Measurements from ENCODE around the gene MMP2. TPM values are rescaled to one million over a fixed set of nuclear protein-coding genes. Genes with fewer than 3 reads are reported as not detected.
A peak's percentile ranks its signal among the peaks of the same experiment; 100 is the strongest.

The MMP2 gene
- total and polyA plus RNA-seq, 10 of the 15 experiments (the other 5 are each of a cell fraction or from before 2014, with no cell fraction given): 0.37 to 0.80 (median 0.59) TPM; not detected in 7

- TF ChIP-seq USF1 (IDR thresholded peaks at IDR 0.05; ENCODE audit: borderline replicate concordance, extremely low read length, insufficient read depth, low read depth, low read length): no peak
- no peak for TF ChIP-seq ATF2 (IDR thresholded peaks at IDR 0.05; ENCODE audit: low read length)
- TF ChIP-seq NFXL1 (IDR thresholded peaks at IDR 0.05; ENCODE audit: borderline replicate concordance): no peak
- TF ChIP-seq CTCF (IDR thresholded peaks at IDR 0.05 in 2 of 3, conservative IDR thresholded peaks at IDR 0.05 in 1 of 3; ENCODE audit: control insufficient read depth in 2 of 3, extremely low read depth in 1 of 3, insufficient read depth in 1 of 3, low read depth in 3 of 3, low read length in 3 of 3): peak; percentile 98 to 100 (median 100); a peak in 5 of 6 replicates
- no peak for TF ChIP-seq FOXK2 (IDR thresholded peaks at IDR 0.05)
- no peak for TF ChIP-seq RFX5 (IDR thresholded peaks at IDR 0.05; ENCODE audit: low read depth, low read length)
- no peak for TF ChIP-seq BMI1 (IDR thresholded peaks at IDR 0.05; ENCODE audit: borderline replicate concordance)
- no peak for TF ChIP-seq MAX (IDR thresholded peaks at IDR 0.05; ENCODE audit: low read depth, low read length)
- TF ChIP-seq CEBPZ (IDR thresholded peaks at IDR 0.05; ENCODE audit: low read depth, low read length): no peak
- no peak for TF ChIP-seq FOS (IDR thresholded peaks at IDR 0.05; ENCODE audit: borderline replicate concordance, extremely low read depth, insufficient read length)
- TF ChIP-seq NKRF (conservative IDR thresholded peaks at IDR 0.05): no peak
- TF ChIP-seq PBX3 (IDR thresholded peaks at IDR 0.05; ENCODE audit: insufficient replicate concordance, low read depth, low read length): no peak
- TF ChIP-seq SUZ12 (IDR thresholded peaks at IDR 0.05; ENCODE audit: unreplicated experiment): no peak
- TF ChIP-seq JUNB (IDR thresholded peaks at IDR 0.05): no peak
- TF ChIP-seq IRF4 (IDR thresholded peaks at IDR 0.05; ENCODE audit: low read depth, low read length): no peak
- no peak for TF ChIP-seq POLR2AphosphoS2 (IDR thresholded peaks at IDR 0.05; ENCODE audit: low read depth, low read length)
Observed at GRCh38 chr16:55465077-55465896, 13.7 kb upstream of the MMP2 start (continued).

Data from GM12878 (cell line).